Measurements from ENCODE around the gene SMIM1.
"Not testable (repeated sequence)": the region's sequence is repeated elsewhere in the genome, so short reads cannot be mapped to it uniquely, and the experiment has no call there.

Gene SMIM1

GRCh38 chr1:3799976-3800685, 27.6 kb downstream of the SMIM1 start:
- no peak for DNase-seq

GRCh38 chr1:3800795-3801194, 28.2 kb downstream of the SMIM1 start:
- not testable (repeated sequence) for DNase-seq

GRCh38 chr1:3803905-3804626, 31.5 kb downstream of the SMIM1 start:
- no peak for DNase-seq

- DNase-seq = not testable (repeated sequence)
These were observed 32.0 kb downstream of the SMIM1 start for GRCh38 chr1:3804627-3804944.

DNA sequence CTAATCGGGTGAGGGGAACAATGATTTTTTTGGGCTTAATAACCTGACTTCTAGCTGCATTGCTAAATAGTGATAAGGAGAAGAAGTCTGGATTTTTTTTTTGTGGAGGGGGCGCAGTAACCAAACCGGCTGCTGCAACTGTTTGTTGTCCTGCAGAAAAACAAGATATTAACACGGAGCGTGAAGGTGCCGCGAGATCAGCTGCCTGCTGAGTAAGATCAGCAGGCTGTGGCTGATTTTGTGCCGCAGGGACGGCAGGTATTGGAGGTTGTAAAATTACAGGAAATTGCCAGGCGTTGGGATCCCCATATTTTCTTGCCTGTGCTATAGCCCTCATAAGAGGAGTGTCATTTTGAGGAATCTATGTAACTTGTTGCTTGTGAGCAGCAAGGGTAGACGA, 32.5 kb downstream of the SMIM1 start:
- no peak for DNase-seq

GRCh38 chr1:3807769-3808168, 35.2 kb downstream of the SMIM1 start:
- DNase-seq = no peak

- DNase-seq = no peak
These were observed 37.1 kb downstream of the SMIM1 start for GRCh38 chr1:3809680-3810079.

GRCh38 chr1:3810149-3810761, 37.7 kb downstream of the SMIM1 start:
- DNase-seq = peak; percentile 26

- no peak for DNase-seq
These were observed 39.0 kb downstream of the SMIM1 start for GRCh38 chr1:3811595-3811911.

DNA sequence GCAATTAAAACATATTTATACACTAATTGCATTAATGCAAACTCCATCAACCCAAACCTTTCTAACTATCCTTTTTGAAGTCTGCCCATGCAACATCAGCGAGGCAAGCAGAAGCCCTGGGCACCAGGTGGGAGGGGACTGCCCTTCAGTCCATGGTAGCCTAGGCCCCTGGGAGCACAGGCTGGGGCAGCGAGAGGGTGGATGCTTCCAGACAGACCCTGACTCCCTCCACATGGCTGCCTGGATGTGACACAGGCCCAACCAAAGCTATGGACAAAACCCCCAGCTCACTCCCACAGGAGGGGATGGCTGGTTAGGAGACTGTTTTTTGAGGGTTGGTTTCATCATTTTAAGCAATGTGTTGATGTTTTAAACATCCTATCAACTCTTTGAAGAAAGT, 41.5 kb downstream of the SMIM1 start:
- DNase-seq = no peak

DNA sequence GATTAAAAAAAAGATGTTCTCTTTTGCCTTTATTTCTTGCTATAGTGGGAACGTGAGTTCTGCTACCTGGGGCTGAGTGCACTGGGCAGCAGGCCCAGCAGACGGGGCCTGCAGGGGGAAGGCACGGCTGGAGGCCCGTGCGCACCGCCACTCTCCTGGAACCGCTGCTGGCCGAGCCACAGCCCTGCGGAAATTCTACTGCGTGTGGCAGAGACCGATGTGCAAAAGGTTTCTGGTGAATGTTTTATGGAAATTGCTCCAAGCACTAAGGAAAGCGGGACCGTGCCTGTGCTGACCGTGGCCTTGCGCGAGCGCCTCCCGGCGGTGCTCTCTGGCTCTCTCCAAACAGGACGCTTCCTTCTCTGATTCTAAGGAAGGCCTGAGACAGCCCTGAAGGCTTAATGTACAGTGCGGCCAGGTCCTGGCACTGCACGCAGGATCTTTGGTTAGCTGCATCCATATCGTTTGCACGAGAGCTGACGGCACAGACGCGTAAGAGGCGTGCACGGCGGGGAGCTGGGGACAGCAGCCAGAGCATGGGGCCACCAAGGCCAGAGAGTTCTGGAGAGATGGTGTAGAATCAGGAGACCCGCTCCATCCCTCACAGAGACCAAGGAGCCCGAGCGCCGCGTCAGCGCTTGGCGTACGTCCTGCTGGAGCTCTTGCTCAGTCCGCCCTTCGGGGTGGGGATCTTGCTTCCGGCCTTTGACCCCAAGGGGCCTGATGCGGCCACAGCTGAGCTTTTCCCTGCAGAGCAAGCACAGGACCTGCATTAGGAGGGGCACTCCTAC, 42.4 kb downstream of the SMIM1 start:
- no peak for DNase-seq

DNA sequence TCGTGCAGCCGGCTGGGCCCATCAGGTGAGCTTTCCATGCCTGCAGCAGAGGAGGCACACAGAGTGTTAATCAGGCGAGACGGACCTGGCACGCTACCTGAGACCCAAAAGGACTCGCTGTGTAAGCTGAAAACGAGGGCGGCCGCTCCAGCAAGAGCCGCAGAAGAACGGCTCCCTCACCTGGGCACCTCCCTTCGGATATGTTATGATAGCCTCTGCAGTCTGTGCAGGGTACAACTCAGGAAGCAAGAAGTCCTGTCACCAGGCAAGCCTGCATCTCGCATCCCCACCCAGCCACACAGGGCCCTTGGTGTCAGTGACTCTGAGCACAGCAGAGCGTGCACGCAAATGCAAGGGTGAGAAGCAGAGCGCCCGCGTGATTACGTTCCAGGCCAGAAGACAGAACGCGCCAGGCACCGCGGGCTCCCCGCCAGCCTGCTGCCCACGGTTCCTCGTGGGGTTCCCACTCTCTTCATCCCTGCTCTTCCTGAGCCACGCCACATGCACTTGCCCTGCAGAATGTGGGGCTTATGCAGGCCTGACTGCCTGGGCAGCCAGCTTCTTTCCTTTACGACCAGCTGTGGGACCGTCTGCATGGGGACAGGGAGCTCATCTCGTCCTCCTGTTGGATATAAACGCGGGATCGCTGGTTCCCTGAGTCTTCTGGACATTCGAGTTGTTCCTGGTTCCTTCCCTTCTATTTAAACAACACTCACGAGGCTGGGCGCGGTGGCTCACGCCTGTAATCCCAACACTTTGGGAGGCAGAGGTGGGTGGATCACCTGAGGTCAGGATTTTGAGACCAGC, 44.0 kb downstream of the SMIM1 start:
- no peak for DNase-seq

GRCh38 chr1:3817138-3817740, 44.7 kb downstream of the SMIM1 start:
- DNase-seq = no peak

- DNase-seq = no peak
These were observed 45.5 kb downstream of the SMIM1 start for GRCh38 chr1:3817821-3818597.

DNA sequence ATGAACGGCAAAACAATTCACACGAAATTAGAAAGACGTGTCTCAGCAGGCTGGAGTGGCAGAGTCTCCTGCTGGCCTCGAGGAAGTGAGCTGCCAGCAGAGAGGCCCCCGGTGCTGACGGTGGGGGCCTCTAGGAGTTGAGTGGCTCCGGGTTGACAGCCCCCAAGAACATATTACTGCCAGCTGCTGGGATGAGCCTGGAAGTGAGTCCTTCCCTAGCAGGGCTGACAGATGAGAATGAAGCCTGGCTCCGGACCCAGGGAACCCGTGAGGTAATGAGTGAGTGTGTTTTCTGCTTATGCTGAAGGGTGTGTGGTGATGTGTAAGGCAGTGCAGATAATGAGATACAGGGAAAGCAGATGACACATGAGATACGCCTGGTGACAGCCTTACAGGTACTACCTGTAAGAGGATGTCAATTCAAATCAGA, 47.2 kb downstream of the SMIM1 start:
- no peak for DNase-seq

- no peak for DNase-seq
These were observed 47.8 kb downstream of the SMIM1 start for GRCh38 chr1:3820316-3820715.

GRCh38 chr1:3821004-3821403, 48.5 kb downstream of the SMIM1 start:
- DNase-seq = no peak

DNA sequence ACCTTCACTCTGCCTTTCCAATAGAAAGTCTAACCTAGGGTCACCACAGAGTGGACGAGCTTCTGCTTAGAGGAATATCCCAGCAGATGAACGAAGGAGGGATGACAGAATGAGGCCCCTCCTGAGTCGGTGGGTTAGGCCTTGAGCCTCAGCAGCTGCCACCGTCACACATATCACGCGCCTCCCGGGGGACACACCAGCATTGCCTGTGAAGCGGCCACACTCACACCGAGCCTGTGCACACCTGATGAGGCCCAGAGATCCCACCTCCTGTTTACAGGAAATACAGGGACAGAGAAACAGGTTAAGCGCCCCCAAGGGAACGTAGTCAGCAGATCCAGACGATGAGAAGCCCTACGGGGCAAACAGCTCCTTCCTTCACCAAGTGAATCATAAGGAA, 48.9 kb downstream of the SMIM1 start:
- no peak for DNase-seq

GRCh38 chr1:3821908-3822307, 49.4 kb downstream of the SMIM1 start:
- no peak for DNase-seq

- DNase-seq = no peak
These were observed 49.9 kb downstream of the SMIM1 start for GRCh38 chr1:3822421-3822820.

GRCh38 chr1:3824650-3825049, 52.1 kb downstream of the SMIM1 start:
- DNase-seq = no peak

DNA sequence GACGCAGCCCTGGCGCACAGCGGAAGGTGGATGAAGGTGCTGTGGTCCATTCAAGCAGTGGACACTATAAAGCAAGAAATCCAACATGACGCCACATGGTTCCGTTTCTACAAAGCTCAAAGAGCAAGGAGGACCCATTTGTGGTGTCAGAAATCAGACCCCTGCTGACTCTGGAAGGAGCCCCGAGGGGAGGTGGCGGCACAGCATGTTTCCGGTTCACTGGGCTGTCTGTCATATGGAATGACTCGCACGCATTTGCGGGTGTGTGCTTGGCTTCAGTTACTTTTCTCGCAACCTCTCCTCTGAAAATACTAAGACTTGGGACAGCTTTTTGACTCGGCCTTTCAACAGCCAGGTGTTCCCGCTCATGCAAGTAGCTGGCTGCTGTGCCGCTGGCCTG, 52.8 kb downstream of the SMIM1 start:
- no peak for DNase-seq
